Loucy (cell line): ENCODE measurements around the gene BICRA.

ENCODE experiments used
- H2AFZ ChIP-seq: fragments of 200-600 bp; sonication (generic); 2 replicates; pipeline ENCODE4 v1.6.0; 2016; ENCODE audit warnings: antibody characterized with exemption, mild to moderate bottlenecking, low read length, moderate library complexity
- H3F3A ChIP-seq: fragments of 200-600 bp; 2 replicates; pipeline ENCODE4 v1.6.0; 2016; ENCODE audit warnings: antibody characterized with exemption, low read depth, mild to moderate bottlenecking
- H3K27me3 ChIP-seq: fragments of 200-600 bp; sonication (generic); 2 replicates; pipeline ENCODE4 v1.6.1; 2014; ENCODE audit warnings: low read length, mild to moderate bottlenecking; ENCODE audit not compliant: insufficient read depth, poor library complexity, severe bottlenecking
- H3K36me3 ChIP-seq: fragments of 200-600 bp; sonication (generic); 2 replicates; pipeline ENCODE4 v1.6.1; 2016; ENCODE audit warnings: low read length; ENCODE audit not compliant: insufficient read depth
- H3K4me1 ChIP-seq: fragments of 200-600 bp; sonication (generic); 2 replicates; pipeline ENCODE4 v1.5.1; 2014; ENCODE audit warnings: low read length, mild to moderate bottlenecking; ENCODE audit not compliant: insufficient read depth, poor library complexity, severe bottlenecking
- H3K4me2 ChIP-seq: fragments of 200-600 bp; sonication (generic); 2 replicates; pipeline ENCODE4 v1.6.0; 2014; ENCODE audit warnings: antibody characterized with exemption, low read length, low read depth, mild to moderate bottlenecking; ENCODE audit not compliant: poor library complexity, severe bottlenecking
- H3K4me3 ChIP-seq: fragments of 200-600 bp; sonication (generic); 2 replicates; pipeline ENCODE4 v1.5.1; 2014; ENCODE audit warnings: low read length, mild to moderate bottlenecking, mixed read lengths; ENCODE audit not compliant: poor library complexity, severe bottlenecking
- H3K79me2 ChIP-seq: fragments of 200-600 bp; sonication (generic); 2 replicates; pipeline ENCODE4 v1.6.1; 2014; ENCODE audit warnings: low read length; ENCODE audit not compliant: insufficient read depth
- H3K9ac ChIP-seq: fragments of 200-600 bp; sonication (generic); 2 replicates; pipeline ENCODE4 v1.6.0; 2014; ENCODE audit warnings: mild to moderate bottlenecking, low read depth, low read length, moderate library complexity; ENCODE audit not compliant: poor library complexity, severe bottlenecking
- H3K9me2 ChIP-seq: fragments of 200-600 bp; sonication (generic); replicated peaks from 2 replicates; pipeline ENCODE4 v1.6.1; 2016; ENCODE audit warnings: low read depth, low read length, mixed read lengths
- H3K9me3 ChIP-seq: fragments of 200-600 bp; sonication (generic); 2 replicates; pipeline ENCODE4 v1.6.1; 2014; ENCODE audit warnings: mild to moderate bottlenecking, antibody characterized with exemption, low read length, low read depth; ENCODE audit not compliant: insufficient read depth
- H4K20me1 ChIP-seq: fragments of 200-600 bp; sonication (generic); 2 replicates; pipeline ENCODE4 v1.6.0; 2014; ENCODE audit warnings: antibody characterized with exemption, low read length, mild to moderate bottlenecking; ENCODE audit not compliant: insufficient read depth, poor library complexity, severe bottlenecking
- EZH2phosphoT487 ChIP-seq: fragments of 200-600 bp; IDR thresholded peaks from 2 replicates; pipeline ENCODE4 v1.6.1; 2018; ENCODE audit warnings: antibody characterized with exemption, mild to moderate bottlenecking, moderate library complexity, borderline replicate concordance
- TF ChIP-seq, protein P1 (sequence below): fragments of 200-600 bp; sonication (generic); conservative IDR thresholded peaks from 2 replicates; pipeline ENCODE4 v1.5.1; 2014; ENCODE audit warnings: mild to moderate bottlenecking, antibody characterized with exemption, low read length

The BICRA gene

DNA sequence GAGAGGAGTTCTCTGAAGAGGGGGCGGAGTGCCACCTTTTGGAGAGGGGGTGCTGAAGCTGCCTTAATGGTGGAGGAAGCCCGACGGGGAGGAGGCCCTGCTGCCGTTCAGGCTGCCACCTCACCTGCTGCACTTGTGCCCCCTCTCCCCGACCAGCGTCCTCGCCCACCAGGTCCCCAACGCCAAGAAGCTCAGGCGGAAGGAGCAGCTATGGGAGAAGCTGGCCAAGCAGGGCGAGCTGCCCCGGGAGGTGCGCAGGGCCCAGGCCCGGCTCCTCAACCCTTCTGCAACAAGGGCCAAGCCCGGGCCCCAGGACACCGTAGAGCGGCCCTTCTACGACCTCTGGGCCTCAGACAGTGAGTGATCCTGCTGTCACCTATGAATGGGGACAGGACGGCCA, 141.8 kb downstream of the BICRA start:
- Histone ChIP-seq H3K9me2 (no peaks in the 10 kb centered on the region), H3K36me3 (peaks cover 56% of the 10 kb centered on the region), H3K4me2 (peak overlapping the region; percentile 77), H3K9me3 (no peaks in the 10 kb centered on the region), H2AFZ (no peak overlapping the region), H3K79me2 (peaks cover 92% of the 10 kb centered on the region), H3K4me1 (peaks cover 70% of the 10 kb centered on the region), H3F3A (peaks cover 6% of the 10 kb centered on the region; the same call in 1 of the 2 replicates), H3K9ac (peak overlapping the region; percentile 76), H4K20me1 (peaks cover 25% of the 10 kb centered on the region), H3K27me3 (no peaks in the 10 kb centered on the region), H3K4me3 (peak overlapping the region; percentile 95)
- no peak for TF ChIP-seq EZH2phosphoT487
- TF ChIP-seq, protein P1, sequence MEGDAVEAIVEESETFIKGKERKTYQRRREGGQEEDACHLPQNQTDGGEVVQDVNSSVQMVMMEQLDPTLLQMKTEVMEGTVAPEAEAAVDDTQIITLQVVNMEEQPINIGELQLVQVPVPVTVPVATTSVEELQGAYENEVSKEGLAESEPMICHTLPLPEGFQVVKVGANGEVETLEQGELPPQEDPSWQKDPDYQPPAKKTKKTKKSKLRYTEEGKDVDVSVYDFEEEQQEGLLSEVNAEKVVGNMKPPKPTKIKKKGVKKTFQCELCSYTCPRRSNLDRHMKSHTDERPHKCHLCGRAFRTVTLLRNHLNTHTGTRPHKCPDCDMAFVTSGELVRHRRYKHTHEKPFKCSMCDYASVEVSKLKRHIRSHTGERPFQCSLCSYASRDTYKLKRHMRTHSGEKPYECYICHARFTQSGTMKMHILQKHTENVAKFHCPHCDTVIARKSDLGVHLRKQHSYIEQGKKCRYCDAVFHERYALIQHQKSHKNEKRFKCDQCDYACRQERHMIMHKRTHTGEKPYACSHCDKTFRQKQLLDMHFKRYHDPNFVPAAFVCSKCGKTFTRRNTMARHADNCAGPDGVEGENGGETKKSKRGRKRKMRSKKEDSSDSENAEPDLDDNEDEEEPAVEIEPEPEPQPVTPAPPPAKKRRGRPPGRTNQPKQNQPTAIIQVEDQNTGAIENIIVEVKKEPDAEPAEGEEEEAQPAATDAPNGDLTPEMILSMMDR = no peak

DNA sequence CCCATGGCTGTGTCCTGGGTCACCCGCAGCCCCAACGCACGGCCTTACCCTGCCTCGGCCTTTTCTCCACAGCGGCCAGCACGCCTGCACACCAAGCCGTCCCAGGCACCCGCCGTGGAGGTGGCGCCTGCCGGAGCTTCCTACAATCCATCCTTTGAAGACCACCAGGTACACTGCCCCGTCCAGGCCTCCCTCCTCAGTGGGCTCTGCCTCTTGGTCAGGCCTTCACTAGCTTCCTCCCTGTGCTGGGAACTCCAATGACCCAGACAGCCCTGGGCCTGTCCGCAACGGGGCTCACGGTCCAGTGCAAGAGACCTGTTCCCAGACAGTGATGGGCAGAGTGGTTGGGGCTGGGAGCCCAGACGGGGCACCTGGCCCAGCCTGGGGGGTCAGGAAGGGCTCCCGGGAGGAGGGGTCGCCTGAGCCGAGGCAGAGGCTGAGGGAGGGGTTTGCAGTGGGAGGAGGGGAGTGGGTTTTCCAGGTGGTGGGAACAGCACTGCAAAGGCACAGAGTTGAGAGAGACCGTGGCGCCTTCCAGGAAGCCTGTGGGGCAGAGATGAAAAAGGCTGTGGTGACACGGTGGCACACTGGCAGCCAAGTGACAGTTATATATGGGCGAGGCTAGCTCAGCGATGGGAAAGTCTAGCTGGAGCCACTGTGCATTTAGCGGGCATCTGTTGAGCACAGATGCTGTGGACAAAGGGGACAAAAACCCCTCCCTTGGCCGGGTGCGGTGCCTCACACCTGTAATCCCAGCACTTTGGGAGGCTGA, 143.7 kb downstream of the BICRA start:
- H2AFZ ChIP-seq = no peak overlapping the region
- H3K27me3 ChIP-seq = no peaks in the 10 kb centered on the region
- peak overlapping the region; percentile 76 for H3K4me2 ChIP-seq
- peaks cover 60% of the 10 kb centered on the region for H3K4me1 ChIP-seq
- H3K36me3 ChIP-seq = peaks cover 75% of the 10 kb centered on the region
- H3K4me3 ChIP-seq = peak overlapping the region; percentile 61
- H3K9me2 ChIP-seq = no peaks in the 10 kb centered on the region
- peaks cover 73% of the 10 kb centered on the region for H3K79me2 ChIP-seq
- H3K9ac ChIP-seq = peak overlapping the region; percentile 76
- no peaks in the 10 kb centered on the region for H3K9me3 ChIP-seq
- no peak for TF ChIP-seq EZH2phosphoT487
- H4K20me1 ChIP-seq = peaks cover 12% of the 10 kb centered on the region
- peaks cover 6% of the 10 kb centered on the region; the same call in 1 of the 2 replicates for H3F3A ChIP-seq
